GM21526 (cell line): ENCODE data around the gene TSEN54.

ENCODE experiments used
- ATAC-seq: cut with Tn5 transposase; IDR thresholded peaks from one replicate; pipeline ENCODE4 v1.9.1; 2021; ENCODE audit warnings: moderate library complexity; ENCODE audit not compliant: unreplicated experiment, low FRiP score

TSEN54 gene

GRCh38 chr17:75536366-75536765 lies 20.0 kb downstream of the TSEN54 start:
- no peak for ATAC-seq

- ATAC-seq, result no peak
These were observed 23.8 kb downstream of the TSEN54 start for GRCh38 chr17:75539967-75540729.

- ATAC-seq, result no peak
These were observed 24.7 kb downstream of the TSEN54 start for GRCh38 chr17:75540923-75541503.

GRCh38 chr17:75542229-75542628 lies 25.9 kb downstream of the TSEN54 start:
- ATAC-seq, result no peak

GRCh38 chr17:75542728-75543336 lies 26.5 kb downstream of the TSEN54 start:
- ATAC-seq, result no peak

- no peak for ATAC-seq
These were observed 27.9 kb downstream of the TSEN54 start for GRCh38 chr17:75544250-75544649.

- ATAC-seq, result no peak
These were observed 29.9 kb downstream of the TSEN54 start for GRCh38 chr17:75546181-75546580.

- ATAC-seq, result no peak
These were observed 30.8 kb downstream of the TSEN54 start for GRCh38 chr17:75547091-75547490.

- ATAC-seq, result no peak
These were observed 32.5 kb downstream of the TSEN54 start for GRCh38 chr17:75548813-75549212.

- ATAC-seq, result no peak
These were observed 33.2 kb downstream of the TSEN54 start for GRCh38 chr17:75549246-75550138.

- no peak for ATAC-seq
These were observed 33.8 kb downstream of the TSEN54 start for GRCh38 chr17:75550139-75550465.

- no peak for ATAC-seq
These were observed 34.9 kb downstream of the TSEN54 start for GRCh38 chr17:75551266-75551665.

- no peak for ATAC-seq
These were observed 36.3 kb downstream of the TSEN54 start for GRCh38 chr17:75552425-75553294.

- no peak for ATAC-seq
These were observed 37.2 kb downstream of the TSEN54 start for GRCh38 chr17:75553295-75554110.

- ATAC-seq, result no peak
These were observed 39.4 kb downstream of the TSEN54 start for GRCh38 chr17:75555679-75556153.

GRCh38 chr17:75557075-75557851 lies 40.9 kb downstream of the TSEN54 start:
- no peak for ATAC-seq

- ATAC-seq, result no peak
These were observed 41.7 kb downstream of the TSEN54 start for GRCh38 chr17:75557852-75558665.
